Liver (tissue), 9 donors: Measurements from ENCODE around the gene PROKR1. TPM values are rescaled to one million over a fixed set of nuclear protein-coding genes. Genes with fewer than 3 reads are reported as not detected.

Experiments
- DNase-seq: peaks from one replicate; pipeline ENCODE4 v3.0.0-alpha.2; 2017; ENCODE audit warnings: low spot score
- H3K27ac ChIP-seq, 2 donors: one replicate each; pipeline ENCODE4 v1.7.0; 2013; ENCODE audit warnings: inconsistent platforms in 2 of 2, low read length in 2 of 2, control low read depth in 1 of 2, low read depth in 1 of 2, mild to moderate bottlenecking in 1 of 2
- H3K27me3 ChIP-seq, 4 donors: one replicate each; pipeline versions ENCODE4 v1.6.1 to v1.7.0; 2013; ENCODE audit warnings: low read length in 3 of 4, inconsistent platforms in 1 of 4, mild to moderate bottlenecking in 1 of 4, moderate library complexity in 1 of 4; ENCODE audit not compliant: control insufficient read depth in 4 of 4, insufficient read depth in 4 of 4
- H3K36me3 ChIP-seq, 4 donors: one replicate each; pipeline versions ENCODE4 v1.6.1 to v1.7.0; 2013; ENCODE audit warnings: low read length in 3 of 4, mild to moderate bottlenecking in 3 of 4, low read depth in 1 of 4, moderate library complexity in 1 of 4; ENCODE audit not compliant: control insufficient read depth in 4 of 4, insufficient read depth in 3 of 4
- H3K4me1 ChIP-seq, 4 donors: one replicate each; pipeline versions ENCODE4 v1.6.1 to v1.7.0; 2013; ENCODE audit warnings: low read length in 3 of 4, mild to moderate bottlenecking in 3 of 4, moderate library complexity in 1 of 4; ENCODE audit not compliant: control insufficient read depth in 4 of 4, insufficient read depth in 4 of 4
- H3K4me3 ChIP-seq, 3 donors: one replicate each; pipeline versions ENCODE4 v1.6.1 to v1.7.0; 2013; ENCODE audit warnings: low read length in 3 of 3, control low read depth in 1 of 3, low read depth in 1 of 3, mild to moderate bottlenecking in 1 of 3
- H3K9ac ChIP-seq, 2 donors: one replicate each; pipeline ENCODE4 v1.7.0; 2013; ENCODE audit warnings: low read length in 2 of 2, mild to moderate bottlenecking in 2 of 2, moderate library complexity in 2 of 2, control low read depth in 1 of 2, low read depth in 1 of 2
- H3K9me3 ChIP-seq, 4 donors: one replicate each; pipeline versions ENCODE4 v1.6.1 to v1.7.0; 2013; ENCODE audit warnings: low read length in 3 of 4; ENCODE audit not compliant: control insufficient read depth in 4 of 4
- EGR1 ChIP-seq, 2 donors: IDR thresholded peaks; 2 replicates each; pipeline ENCODE4 v1.6.1; 2016 to 2018; ENCODE audit warnings: antibody characterized with exemption in 2 of 2, low read depth in 2 of 2
- FOXA1 ChIP-seq: IDR thresholded peaks from 2 replicates; pipeline ENCODE4 v1.6.1; 2016; ENCODE audit warnings: antibody characterized with exemption
- FOXA2 ChIP-seq: IDR thresholded peaks from 2 replicates; pipeline ENCODE4 v1.6.1; 2016; ENCODE audit warnings: antibody characterized with exemption
- GABPA ChIP-seq, 2 donors: IDR thresholded peaks in 1 of 2; conservative IDR thresholded peaks in 1 of 2; 2 replicates each; pipeline ENCODE4 v1.6.1; 2016; ENCODE audit warnings: antibody characterized with exemption in 2 of 2, mild to moderate bottlenecking in 1 of 2, moderate library complexity in 1 of 2
- HNF4A ChIP-seq, 2 donors: conservative IDR thresholded peaks; 2 replicates each; pipeline ENCODE4 v1.6.1; 2016; ENCODE audit warnings: antibody characterized with exemption in 2 of 2, mild to moderate bottlenecking in 2 of 2
- HNF4G ChIP-seq: IDR thresholded peaks from 2 replicates; pipeline ENCODE4 v1.6.1; 2016; ENCODE audit warnings: antibody characterized with exemption
- JUND ChIP-seq, 2 donors: IDR thresholded peaks; 2 replicates each; pipeline ENCODE4 v1.6.1; 2016; ENCODE audit warnings: antibody characterized with exemption in 2 of 2
- NR2F2 ChIP-seq: IDR thresholded peaks from 2 replicates; pipeline ENCODE4 v1.6.1; 2016; ENCODE audit warnings: antibody characterized with exemption
- RXRA ChIP-seq, 2 donors: IDR thresholded peaks; 2 replicates each; pipeline ENCODE4 v1.6.1; 2017 to 2018; ENCODE audit warnings: antibody characterized with exemption in 2 of 2, mild to moderate bottlenecking in 1 of 2
- SP1 ChIP-seq: IDR thresholded peaks from 2 replicates; pipeline ENCODE4 v1.6.1; 2018; ENCODE audit warnings: antibody characterized with exemption, mild to moderate bottlenecking
- TAF1 ChIP-seq: conservative IDR thresholded peaks from 2 replicates; pipeline ENCODE4 v1.6.1; 2016; ENCODE audit warnings: antibody characterized with exemption, mild to moderate bottlenecking
- WGBS: extraction: QIAGEN DNeasy Blood & Tissue Kit; methylation state at CpG from one replicate; pipeline ENCODE4 v1.1.7; 2013; 5-methylcytosine and 5-hydroxymethylcytosine counted together
- polyA plus RNA-seq, 2 donors: library from polyadenylated mRNA; stranded (reverse) in 1 of 2; unstranded in 1 of 2; fragments of 200-250 nt in 1 of 2; fragments of >200 nt in 1 of 2; fragmentation: Nextera tagmentation in 1 of 2; extraction: Ambion mirVana in 1 of 2; gene quantifications; one replicate each; pipeline versions ENCODE4 v1.2.1 to v1.2.3, GENCODE V29; 2013 to 2015
- total RNA-seq, 2 donors: library from RNA; depleted of rRNA; stranded (reverse); fragments of >200 nt; gene quantifications; one replicate each; pipeline ENCODE4 v1.2.3, GENCODE V29; 2014
- TF ChIP-seq, protein P1 (sequence below): IDR thresholded peaks from 2 replicates; pipeline ENCODE4 v1.6.1; 2016; ENCODE audit warnings: antibody characterized with exemption
- TF ChIP-seq, protein P2 (sequence below): IDR thresholded peaks from 2 replicates; pipeline ENCODE4 v1.6.1; 2016; ENCODE audit warnings: antibody characterized with exemption, mild to moderate bottlenecking
- TF ChIP-seq, protein P3 (sequence below): IDR thresholded peaks from 2 replicates; pipeline ENCODE4 v1.6.1; 2016; ENCODE audit warnings: antibody characterized with exemption
- TF ChIP-seq, protein P4 (sequence below): fragments of 150-350 bp; IDR thresholded peaks from 2 replicates; pipeline ENCODE4 v1.5.1; 2017; ENCODE audit warnings: improper control_type of control experiment, low read depth, low read length; ENCODE audit not compliant: missing input control
- donor health status: healthy.
- donor health status: healthy.
- donor health status: healthy.
- donor health status: healthy.
- donor health status: healthy.

The PROKR1 gene
- total and polyA plus RNA-seq, 4 donors, result 0.02 to 0.05 TPM; not detected in 2

DNA sequence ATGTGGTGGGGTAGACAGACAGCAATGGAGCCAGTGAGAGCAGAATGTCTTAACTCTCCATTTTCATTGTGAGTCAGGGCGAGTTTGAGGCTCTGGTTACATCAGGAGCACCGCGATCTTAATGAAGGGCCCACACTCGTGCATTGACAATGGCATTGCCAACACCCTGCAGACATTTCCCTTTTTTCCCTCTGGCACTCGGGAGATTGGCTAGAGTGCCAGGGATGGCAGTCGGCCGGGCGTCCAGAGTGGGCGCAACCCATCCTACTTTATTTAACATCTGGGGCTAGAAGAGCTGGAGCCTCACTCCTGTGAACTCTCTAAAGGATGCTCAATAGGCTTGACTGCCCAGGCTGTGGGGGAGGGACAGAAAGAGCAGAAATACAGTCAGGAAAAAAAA lies 9.7 kb downstream of the PROKR1 start:
- no peaks in the 10 kb centered on the region for H3K4me1 ChIP-seq
- no peak overlapping the region for H3K4me3 ChIP-seq
- H3K9ac ChIP-seq, result no peak overlapping the region
- no peak for DNase-seq
- no peaks in the 10 kb centered on the region for H3K27me3 ChIP-seq
- H3K9me3 ChIP-seq, result no peaks in the 10 kb centered on the region
- TF ChIP-seq RXRA (IDR thresholded peaks at IDR 0.05), result no peak
- TF ChIP-seq, protein P1, sequence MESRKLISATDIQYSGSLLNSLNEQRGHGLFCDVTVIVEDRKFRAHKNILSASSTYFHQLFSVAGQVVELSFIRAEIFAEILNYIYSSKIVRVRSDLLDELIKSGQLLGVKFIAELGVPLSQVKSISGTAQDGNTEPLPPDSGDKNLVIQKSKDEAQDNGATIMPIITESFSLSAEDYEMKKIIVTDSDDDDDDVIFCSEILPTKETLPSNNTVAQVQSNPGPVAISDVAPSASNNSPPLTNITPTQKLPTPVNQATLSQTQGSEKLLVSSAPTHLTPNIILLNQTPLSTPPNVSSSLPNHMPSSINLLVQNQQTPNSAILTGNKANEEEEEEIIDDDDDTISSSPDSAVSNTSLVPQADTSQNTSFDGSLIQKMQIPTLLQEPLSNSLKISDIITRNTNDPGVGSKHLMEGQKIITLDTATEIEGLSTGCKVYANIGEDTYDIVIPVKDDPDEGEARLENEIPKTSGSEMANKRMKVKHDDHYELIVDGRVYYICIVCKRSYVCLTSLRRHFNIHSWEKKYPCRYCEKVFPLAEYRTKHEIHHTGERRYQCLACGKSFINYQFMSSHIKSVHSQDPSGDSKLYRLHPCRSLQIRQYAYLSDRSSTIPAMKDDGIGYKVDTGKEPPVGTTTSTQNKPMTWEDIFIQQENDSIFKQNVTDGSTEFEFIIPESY, result no peak
- TF ChIP-seq, protein P2, sequence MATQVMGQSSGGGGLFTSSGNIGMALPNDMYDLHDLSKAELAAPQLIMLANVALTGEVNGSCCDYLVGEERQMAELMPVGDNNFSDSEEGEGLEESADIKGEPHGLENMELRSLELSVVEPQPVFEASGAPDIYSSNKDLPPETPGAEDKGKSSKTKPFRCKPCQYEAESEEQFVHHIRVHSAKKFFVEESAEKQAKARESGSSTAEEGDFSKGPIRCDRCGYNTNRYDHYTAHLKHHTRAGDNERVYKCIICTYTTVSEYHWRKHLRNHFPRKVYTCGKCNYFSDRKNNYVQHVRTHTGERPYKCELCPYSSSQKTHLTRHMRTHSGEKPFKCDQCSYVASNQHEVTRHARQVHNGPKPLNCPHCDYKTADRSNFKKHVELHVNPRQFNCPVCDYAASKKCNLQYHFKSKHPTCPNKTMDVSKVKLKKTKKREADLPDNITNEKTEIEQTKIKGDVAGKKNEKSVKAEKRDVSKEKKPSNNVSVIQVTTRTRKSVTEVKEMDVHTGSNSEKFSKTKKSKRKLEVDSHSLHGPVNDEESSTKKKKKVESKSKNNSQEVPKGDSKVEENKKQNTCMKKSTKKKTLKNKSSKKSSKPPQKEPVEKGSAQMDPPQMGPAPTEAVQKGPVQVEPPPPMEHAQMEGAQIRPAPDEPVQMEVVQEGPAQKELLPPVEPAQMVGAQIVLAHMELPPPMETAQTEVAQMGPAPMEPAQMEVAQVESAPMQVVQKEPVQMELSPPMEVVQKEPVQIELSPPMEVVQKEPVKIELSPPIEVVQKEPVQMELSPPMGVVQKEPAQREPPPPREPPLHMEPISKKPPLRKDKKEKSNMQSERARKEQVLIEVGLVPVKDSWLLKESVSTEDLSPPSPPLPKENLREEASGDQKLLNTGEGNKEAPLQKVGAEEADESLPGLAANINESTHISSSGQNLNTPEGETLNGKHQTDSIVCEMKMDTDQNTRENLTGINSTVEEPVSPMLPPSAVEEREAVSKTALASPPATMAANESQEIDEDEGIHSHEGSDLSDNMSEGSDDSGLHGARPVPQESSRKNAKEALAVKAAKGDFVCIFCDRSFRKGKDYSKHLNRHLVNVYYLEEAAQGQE, result no peak
- TF ChIP-seq NR2F2, result no peak
- no peak for TF ChIP-seq JUND (IDR thresholded peaks at IDR 0.05)
- TF ChIP-seq TAF1, result no peak
- TF ChIP-seq, protein P3, sequence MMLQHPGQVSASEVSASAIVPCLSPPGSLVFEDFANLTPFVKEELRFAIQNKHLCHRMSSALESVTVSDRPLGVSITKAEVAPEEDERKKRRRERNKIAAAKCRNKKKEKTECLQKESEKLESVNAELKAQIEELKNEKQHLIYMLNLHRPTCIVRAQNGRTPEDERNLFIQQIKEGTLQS, result no peak
- TF ChIP-seq SP1, result no peak
- TF ChIP-seq, protein P4, sequence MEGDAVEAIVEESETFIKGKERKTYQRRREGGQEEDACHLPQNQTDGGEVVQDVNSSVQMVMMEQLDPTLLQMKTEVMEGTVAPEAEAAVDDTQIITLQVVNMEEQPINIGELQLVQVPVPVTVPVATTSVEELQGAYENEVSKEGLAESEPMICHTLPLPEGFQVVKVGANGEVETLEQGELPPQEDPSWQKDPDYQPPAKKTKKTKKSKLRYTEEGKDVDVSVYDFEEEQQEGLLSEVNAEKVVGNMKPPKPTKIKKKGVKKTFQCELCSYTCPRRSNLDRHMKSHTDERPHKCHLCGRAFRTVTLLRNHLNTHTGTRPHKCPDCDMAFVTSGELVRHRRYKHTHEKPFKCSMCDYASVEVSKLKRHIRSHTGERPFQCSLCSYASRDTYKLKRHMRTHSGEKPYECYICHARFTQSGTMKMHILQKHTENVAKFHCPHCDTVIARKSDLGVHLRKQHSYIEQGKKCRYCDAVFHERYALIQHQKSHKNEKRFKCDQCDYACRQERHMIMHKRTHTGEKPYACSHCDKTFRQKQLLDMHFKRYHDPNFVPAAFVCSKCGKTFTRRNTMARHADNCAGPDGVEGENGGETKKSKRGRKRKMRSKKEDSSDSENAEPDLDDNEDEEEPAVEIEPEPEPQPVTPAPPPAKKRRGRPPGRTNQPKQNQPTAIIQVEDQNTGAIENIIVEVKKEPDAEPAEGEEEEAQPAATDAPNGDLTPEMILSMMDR, result no peak
- no peak for TF ChIP-seq EGR1 (IDR thresholded peaks at IDR 0.05; ENCODE audit: low read depth in 2 of 2)
- TF ChIP-seq FOXA1, result no peak
- TF ChIP-seq HNF4G, result no peak
- no peak for TF ChIP-seq FOXA2
- TF ChIP-seq HNF4A (conservative IDR thresholded peaks at IDR 0.05), result no peak
- no peak for TF ChIP-seq GABPA (IDR thresholded peaks at IDR 0.05 in 1 of 2, conservative IDR thresholded peaks at IDR 0.05 in 1 of 2)
- 91% methylated on average over 9 of the region's 9 CpGs for WGBS
- no peak overlapping the region for H3K27ac ChIP-seq
- H3K36me3 ChIP-seq, result no peaks in the 10 kb centered on the region

DNA sequence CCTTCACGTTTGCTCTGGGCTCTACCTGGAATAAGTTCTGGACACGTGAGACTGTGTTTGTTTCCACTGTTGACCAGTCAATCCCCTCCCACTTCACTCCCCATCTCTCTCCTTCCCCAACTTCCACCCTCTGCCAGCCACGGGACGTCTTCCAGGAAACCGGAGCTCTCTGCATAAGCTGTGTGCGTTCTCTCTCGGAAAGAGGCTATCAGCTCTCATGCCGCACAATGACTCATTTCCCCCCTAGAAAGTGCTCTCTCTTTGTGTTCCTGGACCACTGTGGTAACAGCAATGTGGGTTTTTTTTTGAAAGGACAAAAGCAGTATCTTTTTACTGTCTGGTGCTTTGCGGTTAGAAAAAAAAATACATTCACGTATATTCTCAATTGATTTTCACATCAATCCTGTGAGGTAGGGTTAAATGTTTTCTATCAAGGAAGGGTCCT lies 10.2 kb downstream of the PROKR1 start:
- Histone ChIP-seq H3K4me1 (no peaks in the 10 kb centered on the region), H3K4me3 (no peak overlapping the region), H3K9ac (no peak overlapping the region), H3K27ac (no peak overlapping the region), H3K36me3 (no peaks in the 10 kb centered on the region), H3K9me3 (no peaks in the 10 kb centered on the region), H3K27me3 (no peaks in the 10 kb centered on the region)
- no peak for DNase-seq
- WGBS, result 33% methylated on average over 10 of the region's 10 CpGs
- peak in 1 of 2 donors; percentile 40 for TF ChIP-seq JUND (IDR thresholded peaks at IDR 0.05)
- TF ChIP-seq, protein P1, result no peak
